ENCODE data around the gene MRM2. TPM values are rescaled to one million over a fixed set of nuclear protein-coding genes. Genes with fewer than 3 reads are reported as not detected.

Gene MRM2
- total RNA-seq, 2 donors from 2014 or later: 4.1 to 4.2 TPM

DNA sequence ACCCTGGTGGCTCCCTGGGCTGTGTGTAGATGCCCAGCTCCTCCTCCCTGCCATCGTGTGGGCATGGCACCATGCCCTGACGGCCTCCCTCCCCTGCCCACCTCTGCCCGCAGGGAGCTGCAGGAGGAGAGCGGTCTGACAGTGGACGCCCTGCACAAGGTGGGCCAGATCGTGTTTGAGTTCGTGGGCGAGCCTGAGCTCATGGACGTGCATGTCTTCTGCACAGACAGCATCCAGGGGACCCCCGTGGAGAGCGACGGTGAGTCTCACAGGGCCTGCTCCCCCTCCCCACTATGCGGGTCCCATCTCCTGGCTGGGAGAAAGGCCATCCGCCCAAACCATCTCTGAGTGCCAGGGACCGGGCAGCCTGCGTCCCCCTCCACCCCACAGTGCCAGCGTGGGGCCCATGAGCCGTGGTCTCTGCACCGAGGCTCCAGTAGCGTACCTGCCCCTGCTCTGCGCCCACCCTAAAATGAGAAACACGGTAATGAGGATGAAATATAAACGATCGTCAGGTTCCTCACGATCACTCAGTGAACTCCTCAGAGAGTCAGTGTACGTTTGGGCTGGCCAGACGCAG lies 7.8 kb upstream of the MRM2 start:
- Mint-ChIP-seq H3K36me3 (ENCODE audit: low read depth) (no peaks in the 10 kb centered on the region), H3K27me3 (no peaks in the 10 kb centered on the region), H3K4me1 (peaks cover 17% of the 10 kb centered on the region), H3K27ac (no peak overlapping the region), H3K4me3 (no peak overlapping the region)
- no peaks in the 10 kb centered on the region for H3K9me3 ChIP-seq (ENCODE audit: control insufficient read depth, low read length, poor library complexity, severe bottlenecking)
- no peak for DNase-seq
- ATAC-seq: no peak

DNA sequence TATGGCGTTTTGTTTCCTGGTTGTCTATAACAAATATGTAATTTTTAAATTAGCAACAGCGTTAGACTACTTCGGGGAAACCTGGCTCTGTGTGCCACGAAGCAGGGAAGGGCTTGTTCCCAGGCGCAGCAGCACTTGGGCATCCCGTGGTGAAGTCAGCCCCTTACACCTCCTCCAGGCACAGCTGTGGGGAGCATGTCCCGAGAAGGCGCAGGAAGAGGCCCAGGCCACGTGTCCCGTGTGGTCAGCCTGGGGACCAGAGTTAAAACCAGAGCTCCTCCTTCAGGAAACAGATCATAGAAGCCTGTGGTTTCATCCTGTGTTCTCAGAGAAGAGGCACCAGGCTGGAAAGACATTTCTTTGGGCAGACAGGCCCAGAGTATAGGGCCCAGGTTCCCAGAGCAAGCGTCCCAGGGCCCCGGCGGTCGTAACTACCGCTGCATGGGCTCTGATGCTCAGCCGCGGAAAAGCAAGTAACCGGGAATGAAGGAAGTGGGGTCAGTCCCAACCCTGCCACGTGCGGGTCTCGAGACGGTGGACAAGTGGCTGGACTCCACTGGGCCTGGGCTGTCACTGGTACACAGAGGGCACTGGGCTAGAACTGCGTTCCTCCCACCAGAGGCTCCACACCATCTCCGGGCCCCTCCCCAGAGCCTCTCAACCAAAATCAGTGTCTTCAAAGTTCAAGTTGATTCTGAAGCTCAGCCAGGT lies 7.1 kb upstream of the MRM2 start:
- Mint-ChIP-seq H3K27ac (peak overlapping the region; percentile 67), H3K27me3 (no peaks in the 10 kb centered on the region), H3K4me3 (peak overlapping the region; percentile 70), H3K4me1 (peaks cover 17% of the 10 kb centered on the region), H3K36me3 (ENCODE audit: low read depth) (no peaks in the 10 kb centered on the region)
- ATAC-seq (peak; percentile 44), DNase-seq (no peak)
- H3K9me3 ChIP-seq (ENCODE audit: control insufficient read depth, low read length, poor library complexity, severe bottlenecking): no peaks in the 10 kb centered on the region

DNA sequence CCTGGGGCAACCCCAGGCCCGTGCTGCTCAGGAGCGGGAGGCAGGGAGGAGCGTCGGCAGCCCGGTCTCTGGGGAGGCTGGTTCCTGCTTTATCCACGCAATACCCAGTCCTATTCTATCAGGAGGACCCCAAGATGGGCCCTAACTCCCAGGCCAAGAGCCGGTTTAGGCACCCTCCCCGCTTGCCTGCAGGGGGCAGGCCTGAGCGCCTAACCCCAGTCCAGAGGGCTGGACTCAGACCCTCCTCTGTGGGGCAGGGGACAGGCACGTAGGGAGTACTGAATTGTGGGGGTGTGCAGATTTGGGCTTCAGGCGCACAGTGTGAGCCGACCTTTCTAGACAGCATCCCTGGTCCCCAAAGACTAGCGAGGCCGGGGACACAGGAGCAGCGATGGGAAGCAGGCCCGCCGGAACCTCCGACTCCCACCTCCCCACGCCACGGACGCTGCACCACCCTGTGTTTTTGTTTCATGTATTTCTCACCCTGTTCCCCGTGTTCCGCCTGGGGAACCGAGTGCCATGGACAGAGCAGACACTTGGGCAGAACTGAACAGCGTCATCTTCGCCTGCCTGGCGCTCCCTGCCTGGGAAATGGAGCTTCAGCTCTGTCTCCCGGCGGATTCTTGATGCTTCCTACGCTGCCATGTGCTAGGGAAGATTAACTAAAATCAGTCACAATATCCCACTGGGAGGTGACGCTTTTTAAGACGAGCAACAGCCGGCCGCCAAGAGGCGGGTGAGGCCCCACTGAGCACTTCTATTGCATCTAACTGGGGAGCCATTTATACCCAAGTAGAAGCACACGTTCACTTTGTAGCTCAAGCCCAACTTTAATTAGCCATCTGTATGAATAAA lies 5.4 kb upstream of the MRM2 start:
- peaks cover 21% of the 10 kb centered on the region for H3K4me1 Mint-ChIP-seq
- DNase-seq: peak in 1 of 3 donors; percentile 20
- peak; percentile 38 for ATAC-seq
- H3K4me3 Mint-ChIP-seq: no peak overlapping the region
- no peaks in the 10 kb centered on the region for H3K27me3 Mint-ChIP-seq
- no peaks in the 10 kb centered on the region for H3K9me3 ChIP-seq (ENCODE audit: control insufficient read depth, low read length, poor library complexity, severe bottlenecking)
- no peaks in the 10 kb centered on the region for H3K36me3 Mint-ChIP-seq (ENCODE audit: low read depth)
- peak overlapping the region; percentile 67 for H3K27ac Mint-ChIP-seq

DNA sequence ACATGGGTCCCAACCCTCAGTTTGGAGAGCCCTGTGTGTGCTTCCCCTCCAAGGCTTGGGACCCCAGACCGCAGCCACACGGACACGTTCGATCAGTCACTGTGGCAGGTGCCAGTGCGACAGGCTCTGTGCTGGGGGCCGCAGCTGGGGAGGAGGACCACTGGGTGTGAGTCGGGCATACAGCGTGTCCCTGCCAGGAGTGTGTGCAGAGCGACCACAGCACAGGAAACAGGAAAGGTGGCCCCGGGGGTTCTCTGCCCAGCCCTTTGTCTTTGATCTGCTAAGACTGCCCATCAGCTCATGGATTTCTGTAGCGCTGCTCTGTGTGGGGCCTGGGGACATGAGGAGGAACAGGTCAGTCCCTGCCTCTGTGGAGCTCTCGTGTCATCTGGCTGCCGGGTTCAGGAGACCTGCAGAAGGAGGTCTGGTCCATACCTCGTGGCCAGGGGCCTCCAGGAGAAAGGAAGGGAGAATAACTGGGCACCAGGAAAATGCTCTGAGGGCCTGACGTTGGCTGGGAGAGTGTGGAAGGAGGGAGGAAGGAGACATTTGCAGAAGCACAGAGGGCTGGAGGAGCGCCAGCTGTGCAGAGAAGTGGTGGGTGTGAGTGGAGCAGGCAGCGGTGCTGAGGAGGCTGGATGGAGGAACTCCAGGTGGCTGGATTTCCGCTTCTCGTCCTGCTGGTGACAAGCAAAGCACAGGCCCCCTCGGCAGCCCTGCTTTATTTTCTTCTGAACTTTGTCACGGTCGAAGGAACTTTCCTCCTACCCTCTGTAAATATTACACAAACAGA lies 4.1 kb upstream of the MRM2 start:
- H3K4me3 Mint-ChIP-seq: no peak overlapping the region
- H3K36me3 Mint-ChIP-seq (ENCODE audit: low read depth): no peaks in the 10 kb centered on the region
- DNase-seq (no peak), ATAC-seq (no peak)
- H3K9me3 ChIP-seq (ENCODE audit: control insufficient read depth, low read length, poor library complexity, severe bottlenecking): no peaks in the 10 kb centered on the region
- H3K27ac Mint-ChIP-seq: no peak overlapping the region
- peaks cover 21% of the 10 kb centered on the region for H3K4me1 Mint-ChIP-seq
- H3K27me3 Mint-ChIP-seq: no peaks in the 10 kb centered on the region

DNA sequence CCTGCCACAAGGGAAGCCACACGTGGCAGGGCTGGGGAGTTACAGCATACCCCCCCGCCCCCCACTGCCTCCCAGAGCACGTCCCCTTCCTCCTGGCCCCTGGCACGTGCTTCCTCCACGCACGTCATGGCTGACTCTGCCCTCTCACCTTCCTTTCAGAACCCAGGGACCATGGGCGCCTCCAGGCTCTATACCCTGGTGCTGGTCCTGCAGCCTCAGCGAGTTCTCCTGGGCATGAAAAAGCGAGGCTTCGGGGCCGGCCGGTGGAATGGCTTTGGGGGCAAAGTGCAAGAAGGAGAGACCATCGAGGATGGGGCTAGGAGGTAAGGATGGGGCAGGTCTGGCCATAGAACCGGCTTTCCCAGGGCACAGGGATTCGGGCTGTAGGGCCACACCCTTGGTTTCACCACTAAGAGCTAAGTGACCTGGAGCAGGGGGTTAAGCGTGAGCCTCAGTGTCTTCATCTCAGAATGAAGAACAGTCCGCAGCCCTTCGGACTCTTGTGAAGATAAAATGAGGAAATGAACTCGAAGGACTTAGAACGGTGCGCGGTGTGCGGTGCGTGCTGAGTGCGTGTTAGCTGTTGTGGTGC lies 2.5 kb upstream of the MRM2 start:
- ATAC-seq (no peak), DNase-seq (no peak)
- H3K9me3 ChIP-seq (ENCODE audit: control insufficient read depth, low read length, poor library complexity, severe bottlenecking): no peaks in the 10 kb centered on the region
- Mint-ChIP-seq H3K27me3 (no peaks in the 10 kb centered on the region), H3K27ac (peak overlapping the region; percentile 4), H3K36me3 (ENCODE audit: low read depth) (no peaks in the 10 kb centered on the region), H3K4me1 (peaks cover 22% of the 10 kb centered on the region), H3K4me3 (no peak overlapping the region)

DNA sequence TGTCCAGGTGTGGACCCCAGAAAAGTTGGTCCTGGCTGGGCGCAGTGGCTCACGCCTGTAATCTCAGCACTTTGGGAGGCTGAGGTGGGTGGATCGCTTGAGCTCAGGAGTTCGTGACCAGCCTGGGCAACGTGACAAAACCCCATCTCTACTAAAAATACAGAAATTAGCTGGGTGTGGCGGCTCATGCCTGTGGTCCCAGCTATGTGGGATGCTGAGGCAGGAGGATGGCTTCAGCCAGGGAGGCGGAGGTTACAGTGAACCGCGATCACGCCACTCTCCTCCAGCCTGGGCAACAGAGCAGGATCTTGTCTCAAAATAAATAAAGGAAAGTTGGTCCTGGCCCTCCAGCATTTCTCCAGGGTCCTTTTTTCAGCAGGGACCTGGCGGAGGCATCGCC lies 1.5 kb upstream of the MRM2 start:
- DNase-seq: no peak
- no peak overlapping the region for H3K4me3 Mint-ChIP-seq
- peaks cover 14% of the 10 kb centered on the region for H3K4me1 Mint-ChIP-seq
- no peaks in the 10 kb centered on the region for H3K27me3 Mint-ChIP-seq
- ATAC-seq: no peak
- no peaks in the 10 kb centered on the region for H3K9me3 ChIP-seq (ENCODE audit: control insufficient read depth, low read length, poor library complexity, severe bottlenecking)
- H3K27ac Mint-ChIP-seq: no peak overlapping the region
- no peaks in the 10 kb centered on the region for H3K36me3 Mint-ChIP-seq (ENCODE audit: low read depth)

DNA sequence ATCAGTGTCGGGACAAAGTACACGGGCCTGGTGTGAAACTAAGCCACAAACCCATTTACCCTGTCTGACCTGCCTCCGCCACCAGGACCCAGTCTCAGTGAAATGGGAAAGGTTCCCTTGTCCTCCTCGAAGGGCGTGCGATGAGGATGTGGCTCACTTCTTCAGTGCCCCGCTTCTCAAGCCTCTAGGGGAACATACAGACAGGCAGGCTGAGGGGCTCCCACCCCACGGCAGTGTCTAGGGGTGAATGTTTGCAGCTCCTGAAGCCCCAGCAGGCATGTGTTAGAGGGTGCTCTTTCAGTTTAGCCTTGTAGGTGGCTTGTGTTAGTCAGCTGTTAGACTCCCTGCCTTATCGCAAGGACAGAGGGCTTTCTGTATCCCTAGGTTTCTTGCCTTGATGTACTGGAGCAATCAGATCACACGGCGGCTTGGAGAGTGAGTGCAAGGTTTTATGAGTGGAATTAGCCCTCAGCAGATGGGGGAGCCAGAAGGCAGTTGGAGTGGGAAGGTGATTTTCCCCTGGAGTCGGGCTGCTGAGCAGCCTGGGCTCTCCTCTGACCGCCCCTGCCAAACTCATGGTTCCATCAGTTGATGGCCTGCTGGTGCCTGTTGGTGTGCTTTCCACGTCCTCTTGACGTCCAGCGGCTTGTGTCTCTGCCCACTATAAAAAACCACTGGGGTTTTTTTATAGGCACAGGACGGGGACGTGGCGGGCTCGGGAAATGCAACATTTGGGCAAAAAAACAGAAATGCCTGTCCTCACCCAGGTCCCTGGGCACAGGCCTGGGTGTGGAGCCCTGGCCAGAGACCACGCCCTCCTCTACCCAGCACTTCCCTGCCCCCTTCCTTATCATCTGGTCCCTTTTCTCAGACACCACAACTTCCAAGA lies 780 bp upstream of the MRM2 start:
- Mint-ChIP-seq H3K27ac (peak overlapping the region; percentile 89), H3K36me3 (ENCODE audit: low read depth) (no peaks in the 10 kb centered on the region), H3K4me1 (peaks cover 9% of the 10 kb centered on the region), H3K27me3 (no peaks in the 10 kb centered on the region), H3K4me3 (peak overlapping the region; percentile 94)
- DNase-seq (no peak), ATAC-seq (peak; percentile 62)
- no peaks in the 10 kb centered on the region for H3K9me3 ChIP-seq (ENCODE audit: control insufficient read depth, low read length, poor library complexity, severe bottlenecking)

DNA sequence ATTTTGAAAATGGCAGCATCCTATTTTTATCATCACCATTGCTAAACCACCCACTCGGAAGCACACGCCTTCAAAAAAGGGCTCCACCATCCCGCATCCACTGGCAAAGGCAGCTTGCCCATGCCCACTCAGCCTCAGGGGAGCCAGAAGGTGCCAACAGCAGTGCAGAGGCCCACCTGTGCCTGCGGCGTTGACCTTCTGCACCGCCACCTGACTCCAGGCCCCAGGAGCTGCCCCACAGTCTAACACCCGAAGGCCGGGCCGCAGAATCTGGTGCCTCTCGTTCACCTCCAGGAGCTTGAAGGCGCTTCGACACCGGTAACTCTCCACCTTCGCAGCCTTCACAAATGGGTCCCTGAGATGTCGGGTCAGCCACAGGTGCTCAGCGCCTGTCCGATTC lies 2.8 kb downstream of the MRM2 start:
- H3K27ac Mint-ChIP-seq: no peak overlapping the region
- H3K9me3 ChIP-seq (ENCODE audit: control insufficient read depth, low read length, poor library complexity, severe bottlenecking): no peaks in the 10 kb centered on the region
- H3K36me3 Mint-ChIP-seq (ENCODE audit: low read depth): peaks cover 2% of the 10 kb centered on the region
- H3K27me3 Mint-ChIP-seq: no peaks in the 10 kb centered on the region
- H3K4me3 Mint-ChIP-seq: no peak overlapping the region
- H3K4me1 Mint-ChIP-seq: peaks cover 9% of the 10 kb centered on the region
- no peak for ATAC-seq
- no peak for DNase-seq

DNA sequence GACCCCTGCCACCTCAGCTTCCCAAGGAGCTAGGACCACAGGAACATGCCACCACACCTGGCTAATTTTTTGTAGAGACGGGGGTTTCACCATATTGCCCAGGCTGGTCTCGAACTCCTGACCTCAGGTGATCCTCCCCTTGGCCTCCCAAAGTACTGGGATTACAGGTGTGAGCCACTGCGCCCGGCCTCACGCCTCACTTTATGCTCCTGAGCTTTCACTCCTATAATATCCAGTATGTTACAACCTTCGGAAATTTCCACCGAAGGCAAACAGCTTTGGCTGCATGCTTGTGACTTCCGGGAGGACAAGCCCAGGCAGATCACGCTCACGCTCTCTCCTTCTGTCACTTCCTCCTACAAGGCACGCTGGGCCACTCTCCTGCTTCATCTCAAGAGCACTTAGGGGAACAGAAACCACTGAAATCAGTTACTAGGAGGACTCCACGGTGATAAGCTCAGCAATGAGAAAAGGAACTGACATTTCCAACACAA lies 4.8 kb downstream of the MRM2 start:
- Mint-ChIP-seq H3K4me3 (no peak overlapping the region), H3K36me3 (ENCODE audit: low read depth) (peaks cover 2% of the 10 kb centered on the region), H3K27ac (peak overlapping the region; percentile 32), H3K4me1 (peaks cover 10% of the 10 kb centered on the region), H3K27me3 (no peaks in the 10 kb centered on the region)
- ATAC-seq (peak; percentile 38), DNase-seq (no peak)
- no peaks in the 10 kb centered on the region for H3K9me3 ChIP-seq (ENCODE audit: control insufficient read depth, low read length, poor library complexity, severe bottlenecking)

DNA sequence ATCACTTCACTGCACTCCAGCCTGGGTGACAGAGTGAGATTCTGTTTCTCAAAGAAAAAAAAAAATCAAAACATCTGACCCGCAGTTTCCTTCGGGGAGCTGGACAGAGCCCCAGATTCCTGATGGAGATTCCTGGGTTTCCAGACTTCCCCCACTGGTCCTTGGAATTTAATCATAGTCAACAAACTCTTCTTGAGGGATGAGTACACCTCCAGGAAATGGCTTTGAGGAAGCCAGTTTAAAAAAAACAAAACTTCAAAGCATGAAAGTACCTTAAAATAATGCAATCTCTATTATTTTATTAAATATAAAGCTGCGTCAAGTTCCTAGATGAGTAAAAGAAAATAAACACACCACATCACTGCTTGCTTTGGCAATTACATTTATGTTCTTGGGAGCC lies 8.1 kb downstream of the MRM2 start:
- DNase-seq: no peak
- H3K4me1 Mint-ChIP-seq: peaks cover 20% of the 10 kb centered on the region
- H3K27me3 Mint-ChIP-seq: no peaks in the 10 kb centered on the region
- H3K9me3 ChIP-seq (ENCODE audit: control insufficient read depth, low read length, poor library complexity, severe bottlenecking): no peaks in the 10 kb centered on the region
- peaks cover 2% of the 10 kb centered on the region for H3K36me3 Mint-ChIP-seq (ENCODE audit: low read depth)
- no peak for ATAC-seq
- no peak overlapping the region for H3K4me3 Mint-ChIP-seq
- no peak overlapping the region for H3K27ac Mint-ChIP-seq

DNA sequence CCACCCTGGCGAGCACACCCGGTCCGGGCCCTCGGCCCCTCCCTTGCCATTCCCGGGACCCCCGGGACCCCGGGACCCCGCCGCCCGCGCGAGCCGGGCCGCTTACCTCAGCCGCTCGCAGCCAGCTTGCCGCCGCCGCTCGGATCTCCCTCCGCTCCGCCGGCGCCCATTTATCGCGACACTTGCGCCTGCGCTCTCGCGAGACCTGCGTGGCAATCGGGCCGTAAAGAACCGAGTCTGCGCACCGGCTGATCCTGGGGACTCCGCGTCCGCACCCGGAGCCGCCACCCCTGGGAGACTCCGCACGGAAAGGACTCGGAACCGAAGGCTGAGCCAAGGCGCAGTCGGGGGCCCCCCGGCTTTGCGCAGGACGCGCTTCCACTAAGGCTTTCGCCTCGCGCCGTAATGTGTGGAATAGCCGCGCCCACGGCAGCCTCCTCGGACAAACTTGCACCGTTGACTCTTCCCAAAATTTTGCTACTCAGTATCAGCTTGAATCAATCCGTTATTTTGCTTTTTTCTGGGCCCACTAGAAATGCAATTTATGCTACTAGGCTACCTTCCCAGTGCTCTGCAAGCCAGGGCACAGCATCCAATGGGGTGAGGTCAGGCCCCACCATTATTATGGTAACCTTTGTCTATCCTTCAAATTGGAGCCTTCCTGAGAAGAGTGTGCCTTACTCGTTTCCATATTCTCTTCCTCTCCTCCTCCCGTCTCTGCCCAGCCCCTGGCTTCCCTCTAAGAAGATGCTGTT lies 9.1 kb downstream of the MRM2 start, which contains the start of gene MAD1L1:
MAD1L1 (minus strand) TSS at position 180 of the 755 bp plus-strand sequence. CDS start 2,812 bp downstream, outside the sequence.
- Mint-ChIP-seq H3K27me3 (no peaks in the 10 kb centered on the region), H3K4me3 (peak within 1 kb of the TSS; percentile 93), H3K36me3 (ENCODE audit: low read depth) (peaks cover 2% of the 10 kb centered on the region), H3K4me1 (peaks cover 21% of the 10 kb centered on the region), H3K27ac (peak within 1 kb of the TSS; percentile 88)
- peak; percentile 91 for ATAC-seq
- H3K9me3 ChIP-seq (ENCODE audit: control insufficient read depth, low read length, poor library complexity, severe bottlenecking): no peaks in the 10 kb centered on the region
- DNase-seq: peak; percentile 81 to 92 (median 82)
